Nephron progenitor cell (in vitro differentiated cells): ENCODE results near the gene RPP25L.

Experiments
- DNase-seq: peaks from one replicate; pipeline ENCODE4 v3.0.0; 2021
- H3K27ac Mint-ChIP-seq: 2 replicates; pipeline ENCODE4 v1.8.0; 2021; ENCODE audit warnings: mild to moderate bottlenecking, moderate library complexity, mixed read lengths
- H3K27me3 Mint-ChIP-seq: 2 replicates; pipeline ENCODE4 v1.8.0; 2021; ENCODE audit warnings: mild to moderate bottlenecking, low read depth, mixed read lengths; ENCODE audit not compliant: poor library complexity
- H3K36me3 Mint-ChIP-seq: 2 replicates; pipeline ENCODE4 v1.8.0; 2021; ENCODE audit warnings: low read depth, mixed read lengths
- H3K4me1 Mint-ChIP-seq: 2 replicates; pipeline ENCODE4 v1.8.0; 2021; ENCODE audit warnings: mixed read lengths
- H3K4me3 Mint-ChIP-seq: 2 replicates; pipeline ENCODE4 v1.8.0; 2021; ENCODE audit warnings: mild to moderate bottlenecking, moderate library complexity, mixed read lengths
- H3K9me3 Mint-ChIP-seq: 2 replicates; pipeline ENCODE4 v1.8.0; 2021; ENCODE audit warnings: mild to moderate bottlenecking, moderate library complexity, mixed read lengths
- CTCF ChIP-seq: fragments of 200-600 bp; sonication (generic); IDR thresholded peaks from 2 replicates; pipeline ENCODE4 v1.5.0; 2021; ENCODE audit warnings: antibody characterized with exemption

Gene RPP25L

DNA sequence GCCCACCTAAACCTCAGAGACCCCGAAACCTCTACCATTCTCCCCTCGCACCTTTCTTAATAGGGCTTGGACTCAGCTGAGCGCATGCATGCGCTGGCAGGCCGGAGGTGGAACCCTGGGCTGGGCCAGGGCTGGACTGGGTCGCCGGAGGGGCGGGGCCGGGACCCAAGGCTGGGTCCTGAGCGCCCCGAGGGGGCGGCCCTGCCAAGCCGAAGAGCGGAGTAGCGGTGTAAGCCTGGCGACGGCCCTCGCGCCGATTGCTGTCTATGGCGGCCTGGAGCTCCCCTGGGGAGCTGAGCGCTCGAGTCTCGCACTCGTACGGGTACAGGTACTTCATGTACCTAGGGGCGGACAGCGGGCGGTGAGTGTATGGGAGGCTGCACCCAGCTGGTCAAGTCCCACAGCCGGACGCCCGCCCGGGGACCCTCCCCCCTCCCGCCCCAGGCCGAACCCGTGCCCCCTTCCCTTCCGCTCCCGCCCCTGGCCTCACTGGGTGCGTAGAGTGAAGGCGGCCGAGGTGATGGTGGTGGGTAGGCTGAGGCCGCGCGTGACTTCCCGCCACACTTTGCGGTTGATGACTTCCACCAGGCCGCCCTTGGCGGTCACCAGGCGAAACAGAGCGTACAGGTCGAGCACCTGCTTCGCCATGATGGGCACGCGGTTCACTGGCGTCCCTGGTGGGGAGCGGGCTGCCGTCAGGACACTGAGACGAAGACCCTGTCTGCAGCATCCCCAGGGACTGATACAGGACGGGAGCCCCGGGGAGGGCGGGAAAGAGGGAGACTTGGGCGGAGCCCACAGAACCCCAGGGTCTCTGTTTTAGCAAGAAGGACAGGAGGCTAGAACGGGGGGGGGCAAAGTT lies 11.7 kb upstream of the RPP25L start:
- no peak for TF ChIP-seq CTCF
- DNase-seq = no peak
- no peaks in the 10 kb centered on the region for H3K36me3 Mint-ChIP-seq
- H3K27ac Mint-ChIP-seq = no peak overlapping the region
- H3K27me3 Mint-ChIP-seq = peaks cover 65% of the 10 kb centered on the region
- no peak overlapping the region for H3K4me3 Mint-ChIP-seq
- peaks cover 32% of the 10 kb centered on the region for H3K4me1 Mint-ChIP-seq
- no peaks in the 10 kb centered on the region for H3K9me3 Mint-ChIP-seq

DNA sequence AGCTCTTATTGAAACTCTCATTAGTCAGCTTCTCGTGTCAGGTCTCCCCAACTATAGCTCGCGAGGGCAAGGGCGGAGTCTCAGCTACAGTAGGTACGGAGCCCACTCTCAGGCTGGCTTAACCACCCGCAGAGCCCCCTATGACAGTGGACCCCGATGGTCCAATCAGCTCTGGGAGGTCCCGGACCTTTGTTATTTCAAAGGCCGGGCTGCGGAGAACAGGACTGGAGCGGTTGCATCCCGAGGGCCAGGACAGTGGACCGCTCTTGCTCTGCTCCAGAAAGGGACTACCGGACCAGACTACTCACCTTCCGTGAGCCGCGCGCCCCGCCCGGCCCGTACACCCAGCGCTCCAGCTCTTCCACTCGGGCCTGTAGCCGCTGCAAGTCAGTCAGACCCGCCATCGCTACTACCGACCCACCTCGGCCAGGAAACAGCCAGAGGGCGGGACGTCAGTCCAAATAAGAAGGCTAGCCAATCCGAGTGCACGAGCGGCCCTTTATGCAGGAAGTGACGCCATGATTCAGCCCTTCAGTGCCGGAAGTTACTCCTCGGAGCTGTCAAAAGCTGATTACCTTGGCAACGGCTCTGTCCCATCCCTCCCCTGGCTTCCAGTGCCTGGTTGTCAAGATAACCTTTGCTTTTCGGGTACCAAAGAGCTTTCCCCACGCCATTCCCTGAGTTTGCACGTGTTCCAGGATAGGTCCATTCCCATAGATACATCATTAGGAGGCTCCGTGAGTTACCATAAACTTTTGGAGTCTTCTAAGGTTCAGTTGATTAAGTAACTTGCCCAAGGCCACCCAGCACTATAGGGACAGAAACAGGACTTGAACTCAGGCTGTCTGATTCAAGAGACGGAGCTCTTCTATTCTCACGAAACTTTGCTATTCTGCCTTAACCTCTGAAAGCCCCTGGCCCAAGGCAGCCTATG lies 8.4 kb upstream of the RPP25L start, which contains the start of gene DCTN3:
DCTN3 (minus strand) TSS at position 435 of the 934 bp plus-strand sequence; CDS start at position 404, 31 bp downstream.
- H3K9me3 Mint-ChIP-seq = no peaks in the 10 kb centered on the region
- peaks cover 9% of the 10 kb centered on the region for H3K36me3 Mint-ChIP-seq
- peaks cover 23% of the 10 kb centered on the region for H3K4me1 Mint-ChIP-seq
- H3K4me3 Mint-ChIP-seq = peak within 1 kb of the TSS; percentile 93
- TF ChIP-seq CTCF = no peak
- H3K27ac Mint-ChIP-seq = no peak within 1 kb of the TSS
- H3K27me3 Mint-ChIP-seq = peaks cover 33% of the 10 kb centered on the region
- DNase-seq = peak; percentile 86

GRCh38 chr9:34615132-34615531 lies 3.2 kb upstream of the RPP25L start:
- H3K9me3 Mint-ChIP-seq = no peaks in the 10 kb centered on the region
- H3K4me1 Mint-ChIP-seq = peaks cover 46% of the 10 kb centered on the region
- no peak for DNase-seq
- H3K4me3 Mint-ChIP-seq = no peak overlapping the region
- H3K36me3 Mint-ChIP-seq = peaks cover 20% of the 10 kb centered on the region
- peaks cover 6% of the 10 kb centered on the region for H3K27me3 Mint-ChIP-seq
- no peak for TF ChIP-seq CTCF
- no peak overlapping the region for H3K27ac Mint-ChIP-seq

DNA sequence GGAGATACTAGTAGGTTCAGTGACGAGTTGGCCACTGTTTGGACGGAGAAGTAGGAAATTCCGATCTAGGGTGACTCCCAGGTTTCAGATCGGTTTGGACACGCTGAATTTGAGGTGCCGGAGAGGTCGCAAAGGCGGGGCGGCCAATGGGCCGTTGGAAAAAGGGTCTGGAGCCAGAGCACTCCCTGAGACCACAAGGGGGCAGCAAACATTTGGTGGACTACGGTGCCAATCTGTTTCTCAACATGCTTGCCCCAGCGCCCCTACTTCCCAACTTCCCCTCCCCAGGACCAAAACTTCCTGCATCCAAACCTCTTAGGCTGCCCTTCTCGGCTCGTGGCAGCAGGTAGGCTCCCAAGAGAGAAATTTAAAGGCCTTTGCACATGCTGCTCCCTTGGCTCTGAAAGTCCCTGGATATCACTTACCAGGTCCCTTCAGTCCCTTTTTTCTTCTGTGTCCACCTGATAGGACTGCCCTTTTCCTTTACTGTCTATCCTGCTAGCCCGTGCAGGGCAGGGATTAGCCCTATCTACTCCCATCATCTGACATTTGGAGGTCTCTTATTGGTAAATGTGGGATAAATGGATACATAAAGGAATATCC lies 992 bp upstream of the RPP25L start:
- H3K27me3 Mint-ChIP-seq = peaks cover 6% of the 10 kb centered on the region
- peak overlapping the region; percentile 34 for H3K27ac Mint-ChIP-seq
- H3K4me3 Mint-ChIP-seq = peak overlapping the region; percentile 94
- TF ChIP-seq CTCF = peak; percentile 76
- H3K9me3 Mint-ChIP-seq = no peaks in the 10 kb centered on the region
- H3K4me1 Mint-ChIP-seq = peaks cover 36% of the 10 kb centered on the region
- peak; percentile 81 for DNase-seq
- H3K36me3 Mint-ChIP-seq = peaks cover 24% of the 10 kb centered on the region

- no peak for TF ChIP-seq CTCF
- H3K27ac Mint-ChIP-seq = peak overlapping the region; percentile 53
Measured at GRCh38 chr9:34611251-34611810, 566 bp downstream of the RPP25L start.

More at GRCh38 chr9:34611251-34611810, 566 bp downstream of the RPP25L start:
- Mint-ChIP-seq H3K9me3 (no peaks in the 10 kb centered on the region), H3K4me1 (peaks cover 36% of the 10 kb centered on the region), H3K36me3 (peaks cover 20% of the 10 kb centered on the region), H3K27me3 (peaks cover 6% of the 10 kb centered on the region), H3K4me3 (peak overlapping the region; percentile 94)
- no peak for DNase-seq
